Sigmoid colon (tissue), 3 donors: ENCODE measurements around the gene KIF24.

ENCODE experiments used
- POLR2A ChIP-seq, 2 donors: fragments of 450-650 bp; IDR thresholded peaks; one replicate each; pipeline ENCODE4 v1.6.1; 2016; ENCODE audit warnings: antibody characterized with exemption in 2 of 2, mild to moderate bottlenecking in 2 of 2, moderate library complexity in 2 of 2
- TF ChIP-seq, protein P1 (sequence below), 4 experiments: fragments of 450-650 bp in 3 of 4; fragments of 200-600 bp in 1 of 4; IDR thresholded peaks; one replicate each; pipeline ENCODE4 v1.5.1; 2016 to 2019; ENCODE audit warnings: antibody characterized with exemption in 4 of 4, mild to moderate bottlenecking in 3 of 4, moderate library complexity in 2 of 4

DNA sequence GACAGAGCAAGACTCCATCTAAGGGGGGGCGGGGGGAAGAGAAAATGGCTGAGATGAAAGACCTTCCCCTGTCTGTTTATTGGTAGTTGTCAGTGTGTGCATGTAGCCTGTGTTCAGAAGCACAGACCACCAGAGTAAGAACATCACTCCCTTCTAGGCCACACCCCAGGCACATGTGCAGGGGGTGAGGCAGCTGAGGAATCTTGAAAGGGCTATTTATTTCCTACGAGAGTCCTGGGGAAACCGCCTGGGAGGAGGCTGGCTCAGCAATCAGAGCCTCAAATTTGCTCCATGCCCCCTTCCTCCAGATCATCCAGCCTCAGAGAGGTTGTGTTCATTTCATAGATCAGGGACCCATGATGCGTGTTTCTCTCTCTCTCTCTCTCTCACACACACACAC lies 40.6 kb upstream of the KIF24 start:
- TF ChIP-seq, protein P1, sequence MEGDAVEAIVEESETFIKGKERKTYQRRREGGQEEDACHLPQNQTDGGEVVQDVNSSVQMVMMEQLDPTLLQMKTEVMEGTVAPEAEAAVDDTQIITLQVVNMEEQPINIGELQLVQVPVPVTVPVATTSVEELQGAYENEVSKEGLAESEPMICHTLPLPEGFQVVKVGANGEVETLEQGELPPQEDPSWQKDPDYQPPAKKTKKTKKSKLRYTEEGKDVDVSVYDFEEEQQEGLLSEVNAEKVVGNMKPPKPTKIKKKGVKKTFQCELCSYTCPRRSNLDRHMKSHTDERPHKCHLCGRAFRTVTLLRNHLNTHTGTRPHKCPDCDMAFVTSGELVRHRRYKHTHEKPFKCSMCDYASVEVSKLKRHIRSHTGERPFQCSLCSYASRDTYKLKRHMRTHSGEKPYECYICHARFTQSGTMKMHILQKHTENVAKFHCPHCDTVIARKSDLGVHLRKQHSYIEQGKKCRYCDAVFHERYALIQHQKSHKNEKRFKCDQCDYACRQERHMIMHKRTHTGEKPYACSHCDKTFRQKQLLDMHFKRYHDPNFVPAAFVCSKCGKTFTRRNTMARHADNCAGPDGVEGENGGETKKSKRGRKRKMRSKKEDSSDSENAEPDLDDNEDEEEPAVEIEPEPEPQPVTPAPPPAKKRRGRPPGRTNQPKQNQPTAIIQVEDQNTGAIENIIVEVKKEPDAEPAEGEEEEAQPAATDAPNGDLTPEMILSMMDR (IDR thresholded peaks at IDR 0.05): no peak
- no peak for TF ChIP-seq POLR2A (IDR thresholded peaks at IDR 0.05)
